HepG2 (cell line): ENCODE data around the gene FGFR1OP2. TPM values are rescaled to one million over a fixed set of nuclear protein-coding genes. Genes with fewer than 3 reads are reported as not detected.

Experiments used
- ATM ChIP-seq: fragments of 450-650 bp; IDR thresholded peaks from 2 replicates; pipeline ENCODE4 v1.7.1; 2017; ENCODE audit warnings: mild to moderate bottlenecking, borderline replicate concordance
- ATRX ChIP-seq: sonication (generic); formaldehyde crosslinking; IDR thresholded peaks from 2 replicates; pipeline ENCODE4 v1.4.0; 2020; ENCODE audit warnings: missing genetic modification reagents, borderline replicate concordance
- MAF1 ChIP-seq: sonication (generic); formaldehyde crosslinking; IDR thresholded peaks from 2 replicates; pipeline ENCODE4 v1.5.0; 2020; ENCODE audit warnings: missing genetic modification reagents, borderline replicate concordance
- MAZ ChIP-seq, 2 experiments: sonication (generic) in 1 of 2; formaldehyde crosslinking in 1 of 2; IDR thresholded peaks; 2 replicates each; pipeline versions ENCODE4 v1.5.0 to v1.6.1; 2012 to 2020; ENCODE audit warnings: low read depth in 2 of 2, mild to moderate bottlenecking in 2 of 2, borderline replicate concordance in 1 of 2, improper control_type of control experiment in 1 of 2, low read length in 1 of 2, missing genetic modification reagents in 1 of 2, moderate library complexity in 1 of 2
- NFE2 ChIP-seq: sonication (generic); formaldehyde crosslinking; IDR thresholded peaks from 2 replicates; pipeline ENCODE4 v1.4.0; 2020; ENCODE audit warnings: missing genetic modification reagents
- PHF21A ChIP-seq: sonication (generic); formaldehyde crosslinking; IDR thresholded peaks from 2 replicates; pipeline ENCODE4 v1.5.0; 2020; ENCODE audit warnings: mild to moderate bottlenecking, missing genetic modification reagents
- RBFOX2 ChIP-seq: fragments of 200-400 bp; formaldehyde crosslinking; IDR thresholded peaks from 2 replicates; pipeline ENCODE4 v1.6.1; 2017; ENCODE audit warnings: low read depth, mild to moderate bottlenecking, low read length
- REST ChIP-seq, 2 experiments: IDR thresholded peaks; 2 replicates each; pipeline ENCODE4 v1.6.1; 2011 to 2012; ENCODE audit warnings: low read length in 2 of 2, borderline replicate concordance in 1 of 2, low read depth in 1 of 2, mild to moderate bottlenecking in 1 of 2, moderate library complexity in 1 of 2
- SATB2 ChIP-seq: sonication (generic); formaldehyde crosslinking; IDR thresholded peaks from 2 replicates; pipeline ENCODE4 v1.5.0; 2020; ENCODE audit warnings: missing genetic modification reagents
- SOX6 ChIP-seq, 2 experiments: fragments of 450-650 bp in 1 of 2; sonication (generic) in 1 of 2; formaldehyde crosslinking in 1 of 2; IDR thresholded peaks; 2 replicates each; pipeline versions ENCODE4 v1.4.0 to v1.6.1; 2017 to 2020; ENCODE audit warnings: antibody characterized with exemption in 1 of 2, mild to moderate bottlenecking in 1 of 2, missing genetic modification reagents in 1 of 2
- SSRP1 ChIP-seq: IDR thresholded peaks from 2 replicates; pipeline ENCODE4 v1.6.1; 2016; ENCODE audit warnings: control low read depth
- SYNCRIP ChIP-seq: fragments of 200-400 bp; formaldehyde crosslinking; IDR thresholded peaks from 2 replicates; pipeline ENCODE4 v1.6.1; 2018; ENCODE audit warnings: mild to moderate bottlenecking, low read depth, low read length; ENCODE audit not compliant: insufficient read depth
- THYN1 ChIP-seq: sonication (generic); formaldehyde crosslinking; IDR thresholded peaks from 2 replicates; pipeline ENCODE4 v1.8.1; 2023; ENCODE audit warnings: low read depth, mild to moderate bottlenecking, moderate library complexity, missing genetic modification reagents, borderline replicate concordance
- TP53 ChIP-seq: sonication (generic); formaldehyde crosslinking; conservative IDR thresholded peaks from 2 replicates; pipeline ENCODE4 v1.4.0; 2020; ENCODE audit warnings: missing genetic modification reagents
- U2AF1 ChIP-seq: fragments of 200-400 bp; formaldehyde crosslinking; optimal IDR thresholded peaks from 2 replicates; pipeline ENCODE3; 2017; ENCODE audit warnings: mild to moderate bottlenecking, low read depth, low read length
- ZBTB37 ChIP-seq: sonication (generic); formaldehyde crosslinking; IDR thresholded peaks from 2 replicates; pipeline ENCODE4 v1.4.0; 2020; ENCODE audit warnings: mild to moderate bottlenecking, missing genetic modification reagents
- ZFP41 ChIP-seq: sonication (generic); formaldehyde crosslinking; IDR thresholded peaks from 2 replicates; pipeline ENCODE4 v1.4.0; 2020; ENCODE audit warnings: mild to moderate bottlenecking, missing genetic modification reagents, borderline replicate concordance
- ZNF20 ChIP-seq: sonication (generic); formaldehyde crosslinking; IDR thresholded peaks from 2 replicates; pipeline ENCODE4 v1.4.0; 2020; ENCODE audit warnings: mild to moderate bottlenecking, moderate library complexity, missing genetic modification reagents
- ZNF230 ChIP-seq: sonication (generic); formaldehyde crosslinking; IDR thresholded peaks from 2 replicates; pipeline ENCODE4 v1.4.0; 2020; ENCODE audit warnings: mild to moderate bottlenecking, missing genetic modification reagents
- ZNF512 ChIP-seq: sonication (generic); formaldehyde crosslinking; IDR thresholded peaks from 2 replicates; pipeline ENCODE4 v1.4.0; 2020; ENCODE audit warnings: mild to moderate bottlenecking, missing genetic modification reagents
- ZNF567 ChIP-seq: sonication (generic); formaldehyde crosslinking; IDR thresholded peaks from 2 replicates; pipeline ENCODE4 v1.8.1; 2023; ENCODE audit warnings: mild to moderate bottlenecking, missing genetic modification reagents, borderline replicate concordance
- ZNF891 ChIP-seq: sonication (generic); formaldehyde crosslinking; IDR thresholded peaks from 2 replicates; pipeline ENCODE4 v1.5.0; 2020; ENCODE audit warnings: mild to moderate bottlenecking, missing genetic modification reagents
- polyA plus RNA-seq, 8 experiments: library from polyadenylated mRNA; depleted of rRNA in 3 of 8; stranded (reverse) in 7 of 8; unstranded in 1 of 8; fragments of >200 nt; fragmentation: Illumina TruSeq in 4 of 8; extraction: Trizol in 4 of 8; gene quantifications; 2 replicates each; pipeline versions ENCODE4 v1.2.1 to v1.2.3, GENCODE V29; 2011 to 2016; ENCODE audit warnings: low read depth in 4 of 8, missing spikeins in 1 of 8, mixed read lengths in 1 of 8; ENCODE audit not compliant: insufficient read depth in 1 of 8
- total RNA-seq, 5 experiments: library from RNA; depleted of rRNA; stranded (reverse); fragments of >200 nt; fragmentation: Illumina TruSeq; extraction: Trizol; gene quantifications; 2 replicates each; pipeline ENCODE4 v1.2.3, GENCODE V29; 2016; ENCODE audit warnings: low read depth in 1 of 5

Gene FGFR1OP2
- total and polyA plus RNA-seq, 2 of the 13 experiments (the other 11 are each of a cell fraction or from before 2014, with no cell fraction given), result 18.3 to 38.1 TPM

GRCh38 chr12:27014085-27014858 lies 76.0 kb downstream of the FGFR1OP2 start, which contains the start of gene TM7SF3 (continued):
- no peak for TF ChIP-seq SOX6 (IDR thresholded peaks at IDR 0.05)
- peak; percentile 27; the same call in 1 of the 2 replicates for TF ChIP-seq SOX6 (CRISPR knock-in tag; IDR thresholded peaks at IDR 0.05)
- TF ChIP-seq PHF21A, result peak; percentile 71
- peak; percentile 78; the same call in 1 of the 2 replicates for TF ChIP-seq ZNF891 (CRISPR knock-in tag)
- TF ChIP-seq SATB2 (CRISPR knock-in tag), result no peak
- 0 out of 2 replicates have a peak, but pooled peaks have one; percentile 55 for TF ChIP-seq ZNF20 (CRISPR knock-in tag)
- no peak for TF ChIP-seq NFE2 (CRISPR knock-in tag)
- no peak for TF ChIP-seq ATRX
- no peak for TF ChIP-seq SYNCRIP
- TF ChIP-seq ZNF512 (CRISPR knock-in tag), result no peak
- peak; percentile 83 for TF ChIP-seq RBFOX2
- no peak for TF ChIP-seq THYN1 (CRISPR knock-in tag)
- TF ChIP-seq ZNF567 (CRISPR knock-in tag), result peak; percentile 94
- TF ChIP-seq TP53 (CRISPR knock-in tag), result no peak
- TF ChIP-seq SSRP1 (CRISPR knock-in tag), result no peak
- no peak for TF ChIP-seq ZBTB37 (CRISPR knock-in tag)
- no peak; the same call in 1 of the 2 replicates for TF ChIP-seq ZNF230
- peak; percentile 58; the same call in 1 of the 2 replicates for TF ChIP-seq MAZ (IDR thresholded peaks at IDR 0.05; ENCODE audit: borderline replicate concordance, low read depth, low read length)
- TF ChIP-seq MAZ (CRISPR knock-in tag; IDR thresholded peaks at IDR 0.05; ENCODE audit: low read depth), result peak; percentile 90
- no peak; the same call in 1 of the 2 replicates for TF ChIP-seq MAF1 (CRISPR knock-in tag)
- TF ChIP-seq ZFP41 (CRISPR knock-in tag), result no peak
- no peak for TF ChIP-seq U2AF1
- peak in 1 of 2 experiments; percentile 7; a peak in 1 of 4 replicates for TF ChIP-seq REST (IDR thresholded peaks at IDR 0.05; ENCODE audit: borderline replicate concordance in 1 of 2, low read depth in 1 of 2, low read length in 2 of 2)
- TF ChIP-seq ATM, result no peak
